ENCODE measurements around the gene FUBP3. TPM values are rescaled to one million over a fixed set of nuclear protein-coding genes. Genes with fewer than 3 reads are reported as not detected.

FUBP3 gene
- total and polyA plus RNA-seq, 12 donors, result 18.3 to 52.3 (median 39.3) TPM

DNA sequence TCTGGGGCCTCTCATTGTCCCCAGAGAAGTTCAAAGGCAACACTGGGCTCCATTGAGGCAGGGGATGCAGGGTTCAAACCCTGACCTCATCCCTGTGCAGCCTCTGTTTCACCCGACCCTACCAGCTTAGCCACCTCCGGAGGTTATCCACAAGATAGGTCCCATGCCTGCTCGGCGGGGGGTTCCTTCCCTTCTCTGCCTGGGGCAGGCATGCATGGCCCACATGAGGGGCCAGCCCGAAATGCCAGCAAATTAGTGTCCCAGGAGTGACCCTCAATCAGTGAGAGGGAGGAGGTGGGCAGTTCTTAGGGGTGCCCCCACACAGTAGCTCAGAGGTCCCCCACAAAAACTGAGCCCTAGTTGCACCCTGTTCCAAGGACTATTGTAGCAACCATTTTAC lies 24.8 kb upstream of the FUBP3 start:
- 78 to 93% (median 86%) methylated on average over 3 to 5 of the region's 5 CpGs for WGBS, 4 donors
- DNase-seq, result no peak
- intact Hi-C loops (cut with DNase I), result no loop called here
- Histone ChIP-seq H3K4me3 (no peak overlapping the region), H3K27me3 (no peaks in the 10 kb centered on the region), H3K36me3 (replicated peaks in 1 of 2) (no peaks in the 10 kb centered on the region), H3K4me1 (replicated peaks in 1 of 2) (no peaks in the 10 kb centered on the region), H3K27ac (no peak overlapping the region), H3K9me3 (replicated peaks in 1 of 3) (no peaks in the 10 kb centered on the region)
- TF ChIP-seq POLR2A (IDR thresholded peaks at IDR 0.05) (no peak), CTCF (IDR thresholded peaks at IDR 0.05) (no peak)

DNA sequence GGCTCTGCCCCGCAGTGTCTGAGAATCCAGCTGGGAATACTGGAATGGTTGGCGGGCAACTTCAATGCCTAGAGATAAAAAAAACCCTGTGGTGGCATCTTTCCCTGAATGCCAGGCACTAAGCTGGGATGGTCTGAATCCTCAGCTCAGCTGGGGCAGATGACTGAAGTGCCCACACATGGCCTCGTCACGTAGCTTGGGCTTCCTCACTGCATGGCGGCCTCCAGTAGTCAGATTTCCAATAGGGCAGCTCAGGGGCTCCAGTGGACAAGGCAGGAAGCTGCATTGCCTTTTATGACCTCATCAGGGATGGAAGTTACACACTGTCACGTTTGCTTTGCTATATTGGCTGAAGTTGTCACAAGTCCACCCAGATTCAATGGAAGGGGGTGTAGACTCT lies 24.3 kb upstream of the FUBP3 start:
- Histone ChIP-seq H3K36me3 (replicated peaks in 1 of 2) (no peaks in the 10 kb centered on the region), H3K27ac (no peak overlapping the region), H3K4me1 (replicated peaks in 1 of 2) (no peaks in the 10 kb centered on the region), H3K9me3 (replicated peaks in 1 of 3) (no peaks in the 10 kb centered on the region), H3K4me3 (no peak overlapping the region), H3K27me3 (no peaks in the 10 kb centered on the region)
- TF ChIP-seq POLR2A (IDR thresholded peaks at IDR 0.05) (no peak), CTCF (IDR thresholded peaks at IDR 0.05) (no peak)
- no peak for DNase-seq
- intact Hi-C loops (cut with DNase I), result no loop called here
- 57 to 92% (median 85%) methylated on average over 1 to 6 of the region's 6 CpGs for WGBS, 4 donors

GRCh38 chr9:130555968-130556367 lies 23.4 kb upstream of the FUBP3 start:
- WGBS, 4 donors, result 45 to 51% (median 45%) methylated on average over 5 to 6 of the region's 6 CpGs
- no peaks in the 10 kb centered on the region for H3K9me3 ChIP-seq (replicated peaks in 1 of 3)
- no peaks in the 10 kb centered on the region for H3K4me1 ChIP-seq (replicated peaks in 1 of 2)
- no peak overlapping the region for H3K27ac ChIP-seq
- H3K27me3 ChIP-seq, result no peaks in the 10 kb centered on the region
- TF ChIP-seq POLR2A (IDR thresholded peaks at IDR 0.05) (no peak), CTCF (IDR thresholded peaks at IDR 0.05) (no peak)
- no peaks in the 10 kb centered on the region for H3K36me3 ChIP-seq (replicated peaks in 1 of 2)
- peak in 2 of 7 donors; percentile 5 to 21 for DNase-seq
- no peak overlapping the region for H3K4me3 ChIP-seq
- intact Hi-C loops (cut with DNase I), result no loop called here

DNA sequence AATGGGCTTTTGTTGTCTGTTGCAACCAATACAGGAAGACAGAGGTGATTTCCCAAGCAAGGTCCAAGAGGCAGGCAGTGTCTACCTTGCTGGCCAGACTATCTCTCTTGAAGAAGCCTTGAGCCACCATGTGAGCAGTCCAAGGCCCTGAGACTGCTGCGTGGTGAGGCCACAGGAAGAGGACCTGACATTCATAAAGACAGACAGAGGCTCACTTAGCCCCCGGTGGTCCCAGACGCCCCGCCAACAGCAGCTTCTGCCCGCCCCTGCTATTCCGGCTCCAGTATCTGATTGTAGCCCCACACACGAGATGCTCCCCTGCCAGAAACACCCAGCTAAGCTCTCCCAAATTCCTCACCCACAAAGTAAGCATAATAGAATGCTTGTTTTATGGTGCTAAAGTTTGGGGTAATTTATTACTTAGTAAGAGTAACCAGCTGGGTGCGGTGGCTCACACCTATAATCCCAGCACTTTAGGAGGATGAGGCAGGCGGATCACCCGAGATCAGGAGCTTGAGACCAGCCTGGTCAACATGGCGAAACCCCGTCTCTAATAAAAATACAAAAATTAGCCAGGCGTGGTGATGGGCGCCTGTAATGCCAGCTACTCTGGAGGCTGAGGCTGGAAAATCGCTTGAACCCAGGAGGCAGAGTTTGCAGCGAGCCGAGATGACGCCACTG lies 22.8 kb upstream of the FUBP3 start:
- TF ChIP-seq POLR2A (IDR thresholded peaks at IDR 0.05), result no peak
- WGBS, 4 donors, result 68 to 76% (median 72%) methylated on average over 14 to 18 of the region's 18 CpGs
- intact Hi-C loops (cut with DNase I), result no loop called here
- no peak overlapping the region for H3K4me3 ChIP-seq
- DNase-seq, result no peak
- no peak overlapping the region for H3K27ac ChIP-seq
- H3K4me1 ChIP-seq (replicated peaks in 1 of 2), result no peaks in the 10 kb centered on the region
- no peaks in the 10 kb centered on the region for H3K36me3 ChIP-seq (replicated peaks in 1 of 2)
- H3K9me3 ChIP-seq (replicated peaks in 1 of 3), result no peaks in the 10 kb centered on the region
- H3K27me3 ChIP-seq, result no peaks in the 10 kb centered on the region

DNA sequence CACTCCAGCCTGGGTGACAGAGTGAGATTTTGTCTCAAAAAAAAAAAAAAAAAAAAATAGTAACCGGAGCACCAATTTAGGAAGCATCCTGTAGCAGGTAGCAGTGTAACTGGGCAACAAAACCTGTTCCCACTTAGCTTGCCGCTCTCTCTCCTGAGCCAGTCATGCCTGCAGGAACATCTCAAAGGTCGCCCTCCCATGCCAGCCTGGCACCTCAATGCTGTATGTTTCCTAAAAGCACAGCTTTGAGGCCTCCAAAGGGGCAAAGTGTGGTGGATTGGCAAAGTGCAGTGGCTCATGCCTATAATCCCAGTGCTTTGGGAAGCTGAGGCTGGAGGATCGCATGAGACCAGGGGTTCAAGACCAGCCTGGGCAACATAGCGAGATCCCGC lies 22.3 kb upstream of the FUBP3 start:
- no peaks in the 10 kb centered on the region for H3K36me3 ChIP-seq (replicated peaks in 1 of 2)
- no peaks in the 10 kb centered on the region for H3K27me3 ChIP-seq
- no peak for TF ChIP-seq POLR2A (IDR thresholded peaks at IDR 0.05)
- TF ChIP-seq CTCF (IDR thresholded peaks at IDR 0.05), result no peak
- intact Hi-C loops (cut with DNase I), result no loop called here
- DNase-seq, result no peak
- no peaks in the 10 kb centered on the region for H3K4me1 ChIP-seq (replicated peaks in 1 of 2)
- no peaks in the 10 kb centered on the region for H3K9me3 ChIP-seq (replicated peaks in 1 of 3)
- no peak overlapping the region for H3K4me3 ChIP-seq
- H3K27ac ChIP-seq, result no peak overlapping the region
- 87 to 95% (median 92%) methylated on average over 6 of the region's 6 CpGs for WGBS, 4 donors

All from adrenal gland (tissue), 12 donors.